PC-3 (cell line): Measurements from ENCODE around the gene CYP4F22. TPM values are rescaled to one million over a fixed set of nuclear protein-coding genes. Genes with fewer than 3 reads are reported as not detected.

Source experiments
- ATAC-seq: fragments of 200-7000 bp; cut with Tn5 transposase; 2 replicates; pipeline ENCODE4 v1.9.1; 2020; ENCODE audit warnings: mild to moderate bottlenecking, moderate library complexity
- BruUV-seq: library from RNA; stranded (reverse); fragments of 400-500 nt; replicated peaks from 2 replicates; lab custom pipeline; 2021; lab: Mats Ljungman, UMichigan
- CTCF ChIA-PET: fragments of 300-600 bp; sonication (Branson Sonifier 250); formaldehyde crosslinking; loops from one replicate; lab custom pipeline; 2022; ENCODE audit warnings: antibody characterized with exemption; lab: Charles Lee
- POLR2A ChIA-PET: fragments of 300-600 bp; sonication (Branson Sonifier 250); formaldehyde crosslinking; loops from one replicate; lab custom pipeline; 2022; ENCODE audit warnings: antibody characterized with exemption; ENCODE audit not compliant: unreplicated experiment; lab: Charles Lee
- DNase-seq: peaks from one replicate; pipeline ENCODE4 v3.0.0-alpha.2; 2015
- H2AFZ ChIP-seq: fragments of 300-600 bp; sonication (generic); 2 replicates; pipeline ENCODE4 v1.6.0; 2016; ENCODE audit warnings: antibody characterized with exemption, low read length
- H3F3A ChIP-seq: fragments of 300-600 bp; sonication (generic); one replicate; pipeline ENCODE4 v1.6.0; 2017; ENCODE audit warnings: antibody characterized with exemption, low read length, control low read depth, mild to moderate bottlenecking; ENCODE audit not compliant: unreplicated experiment
- H3K27ac ChIP-seq: fragments of 300-600 bp; sonication (generic); 2 replicates; pipeline ENCODE4 v1.5.1; 2016; ENCODE audit warnings: mild to moderate bottlenecking, low read length
- H3K27me3 ChIP-seq: fragments of 300-600 bp; sonication (generic); 2 replicates; pipeline ENCODE4 v1.6.1; 2016; ENCODE audit warnings: low read length, mixed read lengths
- H3K36me3 ChIP-seq: fragments of 300-600 bp; sonication (generic); 2 replicates; pipeline ENCODE4 v1.6.1; 2016; ENCODE audit warnings: low read depth, mixed run types, low read length, mixed read lengths
- H3K4me1 ChIP-seq: fragments of 300-600 bp; sonication (generic); 2 replicates; pipeline ENCODE4 v1.5.1; 2016; ENCODE audit warnings: low read length; ENCODE audit not compliant: insufficient read depth
- H3K4me2 ChIP-seq: fragments of 300-600 bp; sonication (generic); 2 replicates; pipeline ENCODE4 v1.6.0; 2016; ENCODE audit warnings: low read length
- H3K4me3 ChIP-seq: fragments of 300-600 bp; sonication (generic); 2 replicates; pipeline ENCODE4 v1.5.1; 2016; ENCODE audit warnings: mild to moderate bottlenecking, low read length, mixed read lengths
- H3K79me2 ChIP-seq: fragments of 300-600 bp; sonication (generic); 2 replicates; pipeline ENCODE4 v1.6.1; 2017; ENCODE audit warnings: low read length, mixed read lengths
- H3K9ac ChIP-seq: fragments of 300-600 bp; sonication (generic); 2 replicates; pipeline ENCODE4 v1.6.0; 2016; ENCODE audit warnings: mild to moderate bottlenecking, low read length
- H3K9me2 ChIP-seq: fragments of 300-600 bp; sonication (generic); replicated peaks from 2 replicates; pipeline ENCODE4 v1.6.1; 2016; ENCODE audit warnings: mixed run types, low read length, mixed read lengths
- H3K9me3 ChIP-seq: fragments of 300-600 bp; sonication (generic); 2 replicates; pipeline ENCODE4 v1.6.1; 2016; ENCODE audit warnings: low read length, mixed read lengths
- H4K20me1 ChIP-seq: fragments of 300-600 bp; sonication (generic); 2 replicates; pipeline ENCODE4 v1.6.1; 2016; ENCODE audit warnings: low read length, mixed read lengths
- CTCF ChIP-seq: fragments of 300-600 bp; sonication (generic); conservative IDR thresholded peaks from 2 replicates; pipeline ENCODE4 v1.5.1; 2017; ENCODE audit warnings: antibody characterized with exemption, low read depth, mild to moderate bottlenecking, low read length
- EZH2 ChIP-seq: fragments of 300-600 bp; sonication (generic); IDR thresholded peaks from one replicate; pipeline ENCODE4 v1.6.1; 2017; ENCODE audit warnings: antibody characterized with exemption, mild to moderate bottlenecking, low read length; ENCODE audit not compliant: unreplicated experiment
- EZH2phosphoT487 ChIP-seq: fragments of 300-600 bp; sonication (generic); IDR thresholded peaks from 2 replicates; pipeline ENCODE4 v1.6.1; 2018; ENCODE audit warnings: mild to moderate bottlenecking, antibody characterized with exemption, low read length, borderline replicate concordance
- intact Hi-C: fragments of 100-400 bp; cut with micrococcal nuclease; formaldehyde crosslinking; loops from 2 replicates; pipeline ENCODE4 v1.9.0; 2023
- total RNA-seq: library from RNA; depleted of rRNA; stranded (reverse); fragments of >200 nt; gene quantifications from 2 replicates; pipeline ENCODE4 v1.2.3, GENCODE V29; 2014

The CYP4F22 gene
- total RNA-seq, 1 experiment from 2014 or later = 0.07 TPM

- H3K4me1 ChIP-seq = 0 out of 2 replicates have a peak, but pooled peaks cover 3% of the 10 kb centered on the region
- DNase-seq = no peak
- BruUV-seq = no TSS peak
- H3F3A ChIP-seq = no peaks in the 10 kb centered on the region
- intact Hi-C loops = loop anchor here (1.0 to 10.0 kb wide), 5 partner anchors 102 to 458 kb away; no protein-coding TSS in a partner anchor
- no peak overlapping the region for H3K27ac ChIP-seq
- CTCF ChIA-PET = no interaction called here
- no peaks in the 10 kb centered on the region for H4K20me1 ChIP-seq
- peak; percentile 28 for ATAC-seq
- peak overlapping the region; percentile 83 for H3K4me2 ChIP-seq
- no peaks in the 10 kb centered on the region for H3K9me3 ChIP-seq
- no peaks in the 10 kb centered on the region for H3K27me3 ChIP-seq
- H3K79me2 ChIP-seq = no peaks in the 10 kb centered on the region
- H2AFZ ChIP-seq = peak overlapping the region; percentile 91
- POLR2A ChIA-PET = no interaction called here
- peak overlapping the region; percentile 63 for H3K4me3 ChIP-seq
- TF ChIP-seq EZH2 (no peak), EZH2phosphoT487 (no peak), CTCF (no peak)
- H3K9me2 ChIP-seq = no peaks in the 10 kb centered on the region
- H3K9ac ChIP-seq = no peak overlapping the region
- no peaks in the 10 kb centered on the region for H3K36me3 ChIP-seq
Observed at GRCh38 chr19:15556634-15557181, 48.4 kb downstream of the CYP4F22 start.

- Histone ChIP-seq H3F3A (no peaks in the 10 kb centered on the region), H2AFZ (0 out of 2 replicates have a peak overlapping the region, but pooled peaks have one; percentile 91), H4K20me1 (no peaks in the 10 kb centered on the region), H3K79me2 (no peaks in the 10 kb centered on the region), H3K27ac (no peak overlapping the region), H3K27me3 (no peaks in the 10 kb centered on the region), H3K9me2 (no peaks in the 10 kb centered on the region), H3K36me3 (no peaks in the 10 kb centered on the region), H3K9me3 (no peaks in the 10 kb centered on the region), H3K4me1 (0 out of 2 replicates have a peak, but pooled peaks cover 3% of the 10 kb centered on the region), H3K9ac (no peak overlapping the region), H3K4me3 (no peak overlapping the region), H3K4me2 (no peak overlapping the region)
- ATAC-seq = no peak
- ChIA-PET CTCF (no interaction called here), POLR2A (no interaction called here)
- no peak for DNase-seq
- no TSS peak for BruUV-seq
- intact Hi-C loops = loop anchor here (2.0 to 10.0 kb wide), 3 partner anchors 102 to 458 kb away; no protein-coding TSS in a partner anchor
- TF ChIP-seq CTCF = no peak
- TF ChIP-seq EZH2 = no peak
- no peak for TF ChIP-seq EZH2phosphoT487
Observed at GRCh38 chr19:15557223-15557622, 48.9 kb downstream of the CYP4F22 start.

GRCh38 chr19:15562145-15562544 lies 53.8 kb downstream of the CYP4F22 start:
- H3K4me3 ChIP-seq = no peak overlapping the region
- H3K9me2 ChIP-seq = no peaks in the 10 kb centered on the region
- intact Hi-C loops = no loop called here
- no peak overlapping the region for H2AFZ ChIP-seq
- DNase-seq = no peak
- POLR2A ChIA-PET = no interaction called here
- no peaks in the 10 kb centered on the region for H3K36me3 ChIP-seq
- H3K79me2 ChIP-seq = no peaks in the 10 kb centered on the region
- CTCF ChIA-PET = no interaction called here
- H3K4me2 ChIP-seq = no peak overlapping the region
- no peaks in the 10 kb centered on the region for H3K9me3 ChIP-seq
- H3K27me3 ChIP-seq = peaks cover 11% of the 10 kb centered on the region
- H3K9ac ChIP-seq = no peak overlapping the region
- ATAC-seq = no peak
- no peaks in the 10 kb centered on the region for H4K20me1 ChIP-seq
- H3K27ac ChIP-seq = no peak overlapping the region
- no peak for TF ChIP-seq CTCF
- no peak for TF ChIP-seq EZH2phosphoT487
- no peak for TF ChIP-seq EZH2
- no TSS peak for BruUV-seq
- peaks cover 6% of the 10 kb centered on the region; the same call in 1 of the 2 replicates for H3K4me1 ChIP-seq
- no peaks in the 10 kb centered on the region for H3F3A ChIP-seq
